Ureter (tissue), 1 donor: ENCODE measurements around the gene VWC2. TPM values are rescaled to one million over a fixed set of nuclear protein-coding genes. Genes with fewer than 3 reads are reported as not detected.
"Not testable (repeated sequence)": the region's sequence is repeated elsewhere in the genome, so short reads cannot be mapped to it uniquely, and the experiment has no call there.

Experiments used
- DNase-seq: peaks from one replicate; pipeline ENCODE4 v3.0.0-alpha.2; 2020; ENCODE audit warnings: low spot score
- total RNA-seq: library from RNA; stranded (reverse); gene quantifications from one replicate; pipeline ENCODE4 v1.2.4, GENCODE V29; 2023
- donor health status: DM: yes; HTN: yes; CAD: no.

The VWC2 gene
- total RNA-seq, 1 donor from 2014 or later, result 0.10 TPM

- no peak for DNase-seq
These were observed 77.6 kb downstream of the VWC2 start for GRCh38 chr7:49850921-49851613.

- not testable (repeated sequence) for DNase-seq
These were observed 78.1 kb downstream of the VWC2 start for GRCh38 chr7:49851614-49851934.

GRCh38 chr7:49852619-49853462 is 79.4 kb downstream of the VWC2 start:
- peak; percentile 57 for DNase-seq

GRCh38 chr7:49855281-49855980 is 82.0 kb downstream of the VWC2 start:
- DNase-seq, result no peak

- DNase-seq, result no peak
These were observed 86.9 kb downstream of the VWC2 start for GRCh38 chr7:49860293-49860692.

- DNase-seq, result peak; percentile 57
These were observed 92.8 kb downstream of the VWC2 start for GRCh38 chr7:49866076-49866735.

- no peak for DNase-seq
These were observed 93.5 kb downstream of the VWC2 start for GRCh38 chr7:49866910-49867309.

GRCh38 chr7:49873420-49873819 is 100.0 kb downstream of the VWC2 start:
- no peak for DNase-seq

- no peak for DNase-seq
These were observed 101.9 kb downstream of the VWC2 start for GRCh38 chr7:49875336-49875735.

- no peak for DNase-seq
These were observed 102.8 kb downstream of the VWC2 start for GRCh38 chr7:49876202-49876601.

- no peak for DNase-seq
These were observed 104.7 kb downstream of the VWC2 start for GRCh38 chr7:49878089-49878488.

GRCh38 chr7:49878627-49879026 is 105.2 kb downstream of the VWC2 start:
- no peak for DNase-seq

GRCh38 chr7:49883933-49884332 is 110.5 kb downstream of the VWC2 start:
- DNase-seq, result no peak

- no peak for DNase-seq
These were observed 112.3 kb downstream of the VWC2 start for GRCh38 chr7:49885593-49886285.

GRCh38 chr7:49892481-49892880 is 119.0 kb downstream of the VWC2 start:
- DNase-seq, result no peak

GRCh38 chr7:49893131-49893530 is 119.7 kb downstream of the VWC2 start:
- no peak for DNase-seq

GRCh38 chr7:49894543-49894942 is 121.1 kb downstream of the VWC2 start:
- DNase-seq, result no peak

GRCh38 chr7:49911909-49912308 is 138.5 kb downstream of the VWC2 start:
- no peak for DNase-seq

- no peak for DNase-seq
These were observed 153.3 kb downstream of the VWC2 start for GRCh38 chr7:49926720-49927119.

GRCh38 chr7:49927631-49928030 is 154.2 kb downstream of the VWC2 start:
- DNase-seq, result no peak

GRCh38 chr7:49928787-49929186 is 155.3 kb downstream of the VWC2 start:
- no peak for DNase-seq

GRCh38 chr7:49931627-49932026 is 158.2 kb downstream of the VWC2 start:
- no peak for DNase-seq
